HUDEP-2 (cell line): ENCODE measurements around the gene PRR23A.

Source experiments
- DNase-seq, 76 experiments: peaks; one replicate each; lab custom pipeline; 2025; ENCODE audit not compliant: unreplicated experiment in 76 of 76; lab: John Stamatoyannopoulos, UW

The PRR23A gene

DNA sequence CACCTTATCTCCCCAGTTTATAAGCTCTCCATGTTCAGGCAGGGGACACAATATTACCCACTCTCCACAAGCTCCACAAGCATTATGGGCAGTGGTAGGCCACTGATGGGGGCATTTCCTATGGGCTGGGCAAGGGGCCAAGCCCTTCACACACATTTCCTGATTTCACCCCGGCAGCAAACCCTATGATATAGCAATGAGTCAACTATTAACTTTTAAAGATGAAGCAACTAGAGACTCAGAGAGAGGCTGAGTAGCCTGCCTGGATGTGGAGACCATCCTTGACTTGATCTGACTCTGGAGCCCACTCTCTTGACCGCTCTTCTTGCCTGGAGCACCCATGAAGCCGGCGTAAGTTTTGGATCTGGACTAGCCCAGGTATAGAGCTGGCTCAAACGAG is 31.6 kb downstream of the PRR23A start:
- no peak for DNase-seq

DNA sequence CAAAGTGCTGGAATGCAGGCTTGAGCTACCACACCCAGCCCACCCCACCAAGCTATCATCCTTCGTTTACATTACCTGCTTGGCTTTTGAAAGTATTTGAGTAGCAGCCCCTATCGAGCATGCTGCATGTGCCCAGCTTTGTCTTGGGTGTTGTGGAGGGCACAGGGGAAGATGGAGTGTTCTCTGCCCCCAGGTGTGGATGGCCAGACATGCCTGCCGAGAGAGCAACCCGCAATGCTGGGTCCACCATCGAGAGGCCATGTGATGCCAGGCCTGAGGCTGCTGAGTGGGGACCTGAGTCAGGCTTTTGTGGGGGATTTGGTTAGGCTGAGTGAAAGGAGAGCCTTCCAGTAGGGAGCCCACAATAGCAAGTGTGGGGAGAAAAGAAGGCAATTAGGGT is 33.1 kb downstream of the PRR23A start:
- DNase-seq, result no peak

DNA sequence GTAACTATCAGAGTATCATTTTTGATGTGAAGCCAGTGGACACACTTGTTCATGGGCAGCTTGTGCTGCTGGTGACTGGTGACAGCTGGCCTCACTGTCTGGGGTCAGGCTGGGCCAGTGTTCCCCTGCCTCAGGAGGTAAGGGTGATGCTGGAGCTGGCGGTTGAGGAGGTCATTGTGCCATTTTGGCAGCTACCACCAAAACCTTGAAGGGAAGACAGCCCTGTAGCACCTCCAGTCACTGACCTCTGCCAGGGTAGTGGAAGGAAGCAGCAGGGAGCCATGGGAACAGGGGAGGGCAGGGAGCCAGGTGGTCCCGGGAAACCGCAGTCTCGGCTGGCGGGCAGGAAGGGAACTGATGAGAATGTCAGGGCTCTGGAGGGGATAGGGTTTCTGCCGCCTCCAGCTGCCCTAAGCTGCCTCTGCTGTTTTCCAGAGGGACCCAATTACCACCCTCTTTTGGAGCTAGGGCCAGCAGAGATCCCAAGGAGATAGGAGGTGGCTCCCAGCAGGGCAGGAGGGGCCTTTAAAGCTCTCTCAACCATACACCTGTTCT is 34.2 kb downstream of the PRR23A start:
- DNase-seq, result no peak

DNA sequence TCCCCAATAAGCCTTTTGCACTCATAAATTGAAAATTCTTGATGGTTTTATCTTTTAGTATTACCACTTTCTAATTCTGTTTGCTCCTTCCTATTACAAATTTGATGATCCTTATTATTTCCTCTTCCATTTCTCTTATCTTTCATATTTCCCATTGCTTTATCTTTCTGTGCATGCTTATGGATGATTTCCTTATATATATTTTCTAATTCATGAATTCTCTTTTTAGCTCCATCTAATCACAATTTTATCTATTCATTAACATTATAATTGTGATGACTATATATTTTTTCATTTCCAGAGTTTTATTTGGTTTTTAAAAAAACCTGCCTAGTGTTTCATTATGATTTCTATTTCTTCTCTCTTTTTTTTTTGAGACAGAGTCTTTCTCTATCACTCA is 41.1 kb downstream of the PRR23A start:
- no peak for DNase-seq

DNA sequence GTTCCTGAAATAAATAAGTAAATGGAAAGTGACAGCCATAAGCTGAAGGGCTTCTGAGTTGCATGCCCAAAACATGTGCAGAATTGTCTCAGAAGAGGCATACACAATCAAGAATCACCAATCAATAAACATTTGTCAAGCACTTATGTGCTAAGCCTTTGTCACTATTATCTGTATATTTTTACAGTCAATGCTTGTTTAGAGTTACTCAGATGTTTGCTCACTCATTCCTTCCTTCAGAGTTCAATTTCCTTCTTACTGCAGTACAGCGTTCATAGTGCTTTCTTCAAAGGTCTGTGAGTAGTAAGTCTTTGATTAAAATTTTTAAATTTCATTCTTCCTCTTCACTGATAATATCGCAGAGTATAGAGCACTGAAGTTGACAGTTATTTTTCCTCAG is 41.8 kb downstream of the PRR23A start:
- DNase-seq, result no peak

DNA sequence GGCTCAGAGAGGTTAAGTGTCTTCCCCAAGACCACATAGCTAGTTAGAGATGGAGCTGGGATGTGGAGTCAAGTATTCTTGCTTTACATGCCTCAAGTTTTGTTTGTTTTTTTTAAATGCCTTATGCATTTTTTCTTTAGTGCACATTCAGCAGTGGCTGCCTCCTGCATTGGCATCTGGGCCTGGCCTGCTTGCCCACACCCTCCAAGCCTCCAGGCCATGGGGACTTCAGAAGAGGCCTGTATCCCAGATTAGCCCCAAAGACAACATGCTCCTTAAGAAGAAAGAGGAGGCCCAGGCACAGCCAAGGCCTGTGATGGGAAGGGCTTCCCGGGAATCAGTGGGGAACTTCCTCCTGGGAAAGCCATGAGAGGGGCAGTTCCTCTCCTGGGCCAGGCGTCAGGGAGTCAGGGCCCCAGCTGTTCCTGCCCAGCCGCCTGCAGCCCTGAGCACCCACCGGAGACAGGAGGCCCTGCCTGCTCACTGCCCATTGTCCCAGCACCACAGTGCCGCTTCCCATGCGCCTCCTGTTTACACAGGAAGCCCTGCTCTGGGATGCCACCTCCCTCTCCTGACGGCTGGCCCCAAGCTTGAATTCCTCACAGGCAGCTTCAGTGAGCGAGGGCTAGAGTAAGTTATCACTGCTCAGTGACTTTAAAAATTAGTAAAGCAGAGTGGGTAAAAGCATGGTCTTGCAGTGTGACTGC is 43.1 kb downstream of the PRR23A start:
- DNase-seq, result no peak

DNA sequence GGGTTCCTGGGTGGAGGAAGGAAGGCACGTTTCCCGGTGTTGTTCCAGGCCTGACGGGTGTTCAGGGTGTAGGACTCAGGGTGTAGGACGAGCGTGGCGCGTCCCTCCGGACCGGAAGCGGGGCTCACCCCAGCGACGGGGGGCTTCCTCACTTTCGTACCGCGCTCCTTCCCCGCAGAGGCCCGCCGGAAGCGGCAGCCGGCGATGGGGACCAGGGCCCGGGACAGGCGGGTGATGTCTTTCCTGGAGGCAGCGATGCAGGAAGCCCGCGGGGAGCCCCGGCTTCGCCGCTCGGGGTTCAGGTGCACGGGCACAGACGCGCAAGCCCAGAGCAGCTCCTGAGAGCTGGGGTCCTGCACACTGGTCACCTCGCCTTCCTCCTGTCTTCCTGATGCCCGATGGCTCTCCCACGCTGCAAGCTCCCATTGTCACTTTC is 45.6 kb downstream of the PRR23A start:
- no peak for DNase-seq
